Suprapubic skin (tissue), 4 donors: Measurements from ENCODE around the gene ATP11A. TPM values are rescaled to one million over a fixed set of nuclear protein-coding genes. Genes with fewer than 3 reads are reported as not detected.

ENCODE experiments used
- DNase-seq, 2 donors: peaks; one replicate each; pipeline ENCODE4 v3.0.0-alpha.2; 2019; ENCODE audit warnings: low spot score in 2 of 2
- H3K27ac ChIP-seq: fragments of 200-600 bp; sonication (generic); one replicate; pipeline ENCODE4 v1.5.1; 2019
- H3K27me3 ChIP-seq: fragments of 200-600 bp; sonication (generic); one replicate; pipeline ENCODE4 v1.5.1; 2019
- H3K36me3 ChIP-seq: fragments of 200-600 bp; sonication (generic); one replicate; pipeline ENCODE4 v1.5.1; 2019
- H3K4me1 ChIP-seq: fragments of 200-600 bp; sonication (generic); one replicate; pipeline ENCODE4 v1.5.1; 2019
- H3K4me3 ChIP-seq: fragments of 200-600 bp; sonication (generic); one replicate; pipeline ENCODE4 v1.5.1; 2019; ENCODE audit warnings: mild to moderate bottlenecking
- H3K9me3 ChIP-seq: fragments of 200-600 bp; sonication (generic); one replicate; pipeline ENCODE4 v1.5.1; 2019
- EP300 ChIP-seq: sonication (generic); formaldehyde crosslinking; IDR thresholded peaks from one replicate; pipeline ENCODE4 v1.6.1; 2017; ENCODE audit warnings: antibody characterized with exemption
- POLR2A ChIP-seq, 2 donors: fragments of 450-650 bp; IDR thresholded peaks; one replicate each; pipeline ENCODE4 v1.6.1; 2017; ENCODE audit warnings: antibody characterized with exemption in 2 of 2, mild to moderate bottlenecking in 2 of 2, moderate library complexity in 2 of 2
- POLR2AphosphoS5 ChIP-seq, 3 donors: sonication (generic); formaldehyde crosslinking; IDR thresholded peaks; one replicate each; pipeline ENCODE4 v1.6.1; 2017; ENCODE audit warnings: antibody characterized with exemption in 3 of 3
- whole genome bisulfite sequencing: methylation state at CpG from one replicate; pipeline ENCODE4 v1.1.5; 2018; 5-methylcytosine and 5-hydroxymethylcytosine counted together
- total RNA-seq, 4 donors: library from RNA; depleted of rRNA; stranded (reverse); fragments of >200 nt; gene quantifications; one replicate each; pipeline ENCODE4 v1.1.0, GENCODE V29; 2016
- TF ChIP-seq, protein P1 (sequence below), 2 donors: fragments of 200-600 bp in 1 of 2; fragments of 450-650 bp in 1 of 2; sonication (generic) in 1 of 2; IDR thresholded peaks; one replicate each; pipeline ENCODE4 v1.5.1; 2016 to 2019; ENCODE audit warnings: antibody characterized with exemption in 2 of 2, mild to moderate bottlenecking in 1 of 2, moderate library complexity in 1 of 2

ATP11A gene
- total RNA-seq, 4 donors from 2014 or later = 22.8 to 51.0 (median 39.8) TPM

- WGBS = 75% methylated on average over 10 of the region's 10 CpGs
- no peak overlapping the region for H3K4me3 ChIP-seq
- H3K27ac ChIP-seq = no peak overlapping the region
- peak in 1 of 2 donors; percentile 45 for DNase-seq
- H3K4me1 ChIP-seq = no peaks in the 10 kb centered on the region
- H3K27me3 ChIP-seq = no peaks in the 10 kb centered on the region
- H3K9me3 ChIP-seq = no peaks in the 10 kb centered on the region
- TF ChIP-seq, protein P1, sequence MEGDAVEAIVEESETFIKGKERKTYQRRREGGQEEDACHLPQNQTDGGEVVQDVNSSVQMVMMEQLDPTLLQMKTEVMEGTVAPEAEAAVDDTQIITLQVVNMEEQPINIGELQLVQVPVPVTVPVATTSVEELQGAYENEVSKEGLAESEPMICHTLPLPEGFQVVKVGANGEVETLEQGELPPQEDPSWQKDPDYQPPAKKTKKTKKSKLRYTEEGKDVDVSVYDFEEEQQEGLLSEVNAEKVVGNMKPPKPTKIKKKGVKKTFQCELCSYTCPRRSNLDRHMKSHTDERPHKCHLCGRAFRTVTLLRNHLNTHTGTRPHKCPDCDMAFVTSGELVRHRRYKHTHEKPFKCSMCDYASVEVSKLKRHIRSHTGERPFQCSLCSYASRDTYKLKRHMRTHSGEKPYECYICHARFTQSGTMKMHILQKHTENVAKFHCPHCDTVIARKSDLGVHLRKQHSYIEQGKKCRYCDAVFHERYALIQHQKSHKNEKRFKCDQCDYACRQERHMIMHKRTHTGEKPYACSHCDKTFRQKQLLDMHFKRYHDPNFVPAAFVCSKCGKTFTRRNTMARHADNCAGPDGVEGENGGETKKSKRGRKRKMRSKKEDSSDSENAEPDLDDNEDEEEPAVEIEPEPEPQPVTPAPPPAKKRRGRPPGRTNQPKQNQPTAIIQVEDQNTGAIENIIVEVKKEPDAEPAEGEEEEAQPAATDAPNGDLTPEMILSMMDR (IDR thresholded peaks at IDR 0.05) = no peak
- TF ChIP-seq POLR2AphosphoS5 (IDR thresholded peaks at IDR 0.05) (no peak), POLR2A (IDR thresholded peaks at IDR 0.05) (no peak), EP300 (no peak)
- H3K36me3 ChIP-seq = peaks cover 65% of the 10 kb centered on the region
These were observed 125.2 kb downstream of the ATP11A start for GRCh38 chr13:112814905-112815585.

GRCh38 chr13:112815871-112816270, 126.0 kb downstream of the ATP11A start:
- no peaks in the 10 kb centered on the region for H3K27me3 ChIP-seq
- 89% methylated on average over 13 of the region's 13 CpGs for WGBS
- H3K27ac ChIP-seq = no peak overlapping the region
- peaks cover 63% of the 10 kb centered on the region for H3K36me3 ChIP-seq
- no peaks in the 10 kb centered on the region for H3K9me3 ChIP-seq
- no peaks in the 10 kb centered on the region for H3K4me1 ChIP-seq
- TF ChIP-seq EP300 (no peak), POLR2AphosphoS5 (IDR thresholded peaks at IDR 0.05) (no peak)
- TF ChIP-seq, protein P1 (IDR thresholded peaks at IDR 0.05) = no peak
- peak in 1 of 2 donors; percentile 65 for DNase-seq
- no peak overlapping the region for H3K4me3 ChIP-seq

- Histone ChIP-seq H3K4me3 (no peak overlapping the region), H3K9me3 (no peaks in the 10 kb centered on the region), H3K36me3 (peaks cover 71% of the 10 kb centered on the region), H3K27ac (no peak overlapping the region), H3K27me3 (no peaks in the 10 kb centered on the region), H3K4me1 (no peaks in the 10 kb centered on the region)
- TF ChIP-seq, protein P1 (IDR thresholded peaks at IDR 0.05) = no peak
- TF ChIP-seq EP300 = no peak
- no peak for TF ChIP-seq POLR2A (IDR thresholded peaks at IDR 0.05)
- TF ChIP-seq POLR2AphosphoS5 (IDR thresholded peaks at IDR 0.05) = no peak
- 94% methylated on average over 37 of the region's 38 CpGs for WGBS
- peak; percentile 18 to 55 for DNase-seq
These were observed 128.3 kb downstream of the ATP11A start for GRCh38 chr13:112818040-112818697.

- Histone ChIP-seq H3K4me1 (no peaks in the 10 kb centered on the region), H3K4me3 (no peak overlapping the region), H3K36me3 (peaks cover 76% of the 10 kb centered on the region), H3K9me3 (no peaks in the 10 kb centered on the region), H3K27ac (no peak overlapping the region), H3K27me3 (no peaks in the 10 kb centered on the region)
- TF ChIP-seq, protein P1 (IDR thresholded peaks at IDR 0.05) = no peak
- TF ChIP-seq POLR2A (IDR thresholded peaks at IDR 0.05) = no peak
- TF ChIP-seq POLR2AphosphoS5 (IDR thresholded peaks at IDR 0.05) = no peak
- TF ChIP-seq EP300 = no peak
- WGBS = 81% methylated on average over 7 of the region's 7 CpGs
- peak in 1 of 2 donors; percentile 50 for DNase-seq
These were observed 128.8 kb downstream of the ATP11A start for GRCh38 chr13:112818698-112819045.

DNA sequence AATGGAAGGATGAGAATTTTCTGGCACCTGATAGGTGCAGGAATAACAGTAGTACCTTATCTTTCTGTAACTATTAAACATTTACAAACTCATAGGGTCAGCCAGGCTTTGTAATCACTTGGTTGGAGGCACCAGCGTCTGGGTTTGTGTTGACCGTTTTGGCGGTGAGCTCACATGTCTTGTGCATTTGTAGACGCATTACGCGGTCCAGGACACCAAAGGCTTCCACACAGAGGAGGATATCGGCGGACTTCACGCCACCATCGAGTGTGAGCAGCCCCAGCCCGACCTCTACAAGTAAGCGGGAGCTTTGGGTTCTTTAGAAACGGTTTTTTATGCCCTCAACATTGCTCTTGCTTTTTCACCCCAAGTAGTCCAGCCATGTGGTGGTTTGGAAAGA, 129.3 kb downstream of the ATP11A start:
- TF ChIP-seq, protein P1 (IDR thresholded peaks at IDR 0.05) = no peak
- TF ChIP-seq EP300 = no peak
- H3K27ac ChIP-seq = no peak overlapping the region
- H3K27me3 ChIP-seq = no peaks in the 10 kb centered on the region
- no peaks in the 10 kb centered on the region for H3K9me3 ChIP-seq
- H3K36me3 ChIP-seq = peaks cover 80% of the 10 kb centered on the region
- peak in 1 of 2 donors; percentile 7 for DNase-seq
- H3K4me1 ChIP-seq = no peaks in the 10 kb centered on the region
- WGBS = 96% methylated on average over 13 of the region's 13 CpGs
- no peak overlapping the region for H3K4me3 ChIP-seq
